B cell (primary cell): ENCODE measurements around the gene SEMA3G. TPM values are rescaled to one million over a fixed set of nuclear protein-coding genes. Genes with fewer than 3 reads are reported as not detected.

Source experiments
- ATAC-seq: fragments of 200-7000 bp; cut with Tn5 transposase; one replicate; pipeline ENCODE4 v1.10.0; 2021; ENCODE audit warnings: low read depth, mild to moderate bottlenecking, moderate number of reproducible peaks, moderate library complexity
- CTCF ChIA-PET: fragments of 350-600 bp; sonication (Branson Sonifier 250); formaldehyde crosslinking; loops from one replicate; lab custom pipeline; 2021; ENCODE audit warnings: antibody characterized with exemption, inconsistent platforms; lab: Charles Lee
- POLR2A ChIA-PET: fragments of 350-600 bp; sonication (Branson Sonifier 250); formaldehyde crosslinking; loops from one replicate; lab custom pipeline; 2021; ENCODE audit warnings: antibody characterized with exemption; lab: Charles Lee
- DNase-seq: peaks from one replicate; pipeline ENCODE4 v3.0.0; 2013
- H2AFZ ChIP-seq: 2 replicates; pipeline ENCODE4 v1.6.1; 2012; ENCODE audit warnings: mild to moderate bottlenecking, low read depth, low read length; ENCODE audit not compliant: insufficient read depth, poor library complexity, severe bottlenecking
- H3K27ac ChIP-seq, 2 donors: 1 replicate in 1 of 2; 2 replicates in 1 of 2; pipeline ENCODE4 v1.5.1; 2012 to 2013; ENCODE audit warnings: low read length in 2 of 2, mild to moderate bottlenecking in 2 of 2, moderate library complexity in 1 of 2
- H3K27me3 ChIP-seq, 4 experiments: fragments of 200-600 bp in 1 of 4; sonication (generic) in 1 of 4; replicated peaks in 1 of 4; 1 replicate in 2 of 4; 2 replicates in 2 of 4; pipeline versions ENCODE4 v1.6.1 to v1.7.0; 2013 to 2016; ENCODE audit warnings: low read length in 3 of 4, mild to moderate bottlenecking in 2 of 4, mixed read lengths in 1 of 4, moderate library complexity in 1 of 4; ENCODE audit not compliant: insufficient read depth in 4 of 4, control insufficient read depth in 3 of 4; ENCODE audit errors: control extremely low read depth in 1 of 4
- H3K36me3 ChIP-seq, 2 experiments: replicated peaks in 1 of 2; 1 replicate in 1 of 2; 2 replicates in 1 of 2; pipeline versions ENCODE4 v1.6.1 to v1.7.1; 2013; ENCODE audit warnings: low read length in 1 of 2; ENCODE audit not compliant: insufficient read depth in 2 of 2, control insufficient read depth in 1 of 2; ENCODE audit errors: control extremely low read depth in 1 of 2, extremely low read depth in 1 of 2
- H3K4me1 ChIP-seq, 2 donors: fragments of 200-600 bp in 1 of 2; sonication (generic) in 1 of 2; 1 replicate in 1 of 2; 2 replicates in 1 of 2; pipeline versions ENCODE4 v1.5.1 to v1.6.1; 2013 to 2017; ENCODE audit warnings: low read length in 2 of 2; ENCODE audit not compliant: control insufficient read depth in 2 of 2, insufficient read depth in 2 of 2
- H3K4me2 ChIP-seq: replicated peaks from 2 replicates; pipeline ENCODE3; 2012; ENCODE audit warnings: mild to moderate bottlenecking, low read depth, low read length; ENCODE audit not compliant: poor library complexity, severe bottlenecking
- H3K4me3 ChIP-seq, 5 experiments: fragments of 200-600 bp in 1 of 5; sonication (generic) in 1 of 5; 1 replicate in 3 of 5; 2 replicates in 2 of 5; pipeline versions ENCODE4 v1.5.1 to v1.7.0; 2011 to 2016; ENCODE audit warnings: low read length in 4 of 5, mild to moderate bottlenecking in 4 of 5, low read depth in 2 of 5, control low read depth in 1 of 5, moderate library complexity in 1 of 5; ENCODE audit not compliant: insufficient read depth in 1 of 5; ENCODE audit errors: control extremely low read depth in 1 of 5, extremely low read depth in 1 of 5
- H3K79me2 ChIP-seq: fragments of 200-600 bp; sonication (generic); one replicate; pipeline ENCODE4 v1.6.0; 2016; ENCODE audit warnings: low read length; ENCODE audit not compliant: control insufficient read depth, insufficient read depth
- H3K9ac ChIP-seq: fragments of 200-600 bp; sonication (generic); 2 replicates; pipeline ENCODE4 v1.6.1; 2017; ENCODE audit warnings: mild to moderate bottlenecking, low read length, moderate library complexity
- H3K9me3 ChIP-seq, 3 donors: one replicate each; pipeline versions ENCODE4 v1.6.1 to v1.7.1; 2013; ENCODE audit warnings: low read length in 2 of 3; ENCODE audit not compliant: control insufficient read depth in 2 of 3, insufficient read depth in 1 of 3; ENCODE audit errors: control extremely low read depth in 1 of 3
- H4K20me1 ChIP-seq: 2 replicates; pipeline ENCODE4 v1.6.0; 2012; ENCODE audit warnings: mild to moderate bottlenecking, low read length; ENCODE audit not compliant: insufficient read depth, control insufficient read depth, poor library complexity, severe bottlenecking
- H3K27ac Mint-ChIP-seq: one replicate; pipeline ENCODE4 v1.8.0; 2021; ENCODE audit warnings: mixed read lengths
- H3K27me3 Mint-ChIP-seq: one replicate; pipeline ENCODE4 v1.8.0; 2021; ENCODE audit warnings: mixed read lengths
- H3K4me1 Mint-ChIP-seq: one replicate; pipeline ENCODE4 v1.8.0; 2021; ENCODE audit warnings: mixed read lengths
- H3K4me3 Mint-ChIP-seq: one replicate; pipeline ENCODE4 v1.8.0; 2021; ENCODE audit warnings: mixed read lengths
- H3K9me3 Mint-ChIP-seq: one replicate; pipeline ENCODE4 v1.8.0; 2022; ENCODE audit warnings: mixed read lengths; ENCODE audit not compliant: insufficient read depth
- EZH2 ChIP-seq: IDR thresholded peaks from 2 replicates; pipeline ENCODE4 v1.6.1; 2012; ENCODE audit warnings: borderline replicate concordance, low read depth, mild to moderate bottlenecking, moderate library complexity, low read length; ENCODE audit not compliant: insufficient read depth, poor library complexity, severe bottlenecking
- WGBS: methylation state at CpG from one replicate; pipeline ENCODE4 v1.1.5; 2013; ENCODE audit warnings: missing lambda C conversion rate; ENCODE audit not compliant: insufficient coverage; 5-methylcytosine and 5-hydroxymethylcytosine counted together
- intact Hi-C: fragments of 100-400 bp; cut with micrococcal nuclease; formaldehyde crosslinking; loops from one replicate; pipeline ENCODE4 v1.10.0; 2022
- polyA plus RNA-seq: library from polyadenylated mRNA; depleted of rRNA; stranded (reverse); fragments of >200 nt; gene quantifications from 2 replicates; pipeline ENCODE4 v1.2.3, GENCODE V29; 2012
- total RNA-seq, 2 donors: library from RNA; stranded (reverse); fragments of 120-200 nt in 1 of 2; gene quantifications; 1 replicate in 1 of 2; 2 replicates in 1 of 2; pipeline versions ENCODE4 v1.2.3 to v1.2.4, GENCODE V29; 2013 to 2022
- TF ChIP-seq, protein P1 (sequence below): fragments of 200-600 bp; IDR thresholded peaks from one replicate; pipeline ENCODE4 v1.8.0; 2022; ENCODE audit warnings: antibody characterized with exemption, mild to moderate bottlenecking

SEMA3G gene
- total and polyA plus RNA-seq, 2 donors (not counting 1 experiment from before 2014, with no cell fraction given): 0.10 to 0.42 TPM

DNA sequence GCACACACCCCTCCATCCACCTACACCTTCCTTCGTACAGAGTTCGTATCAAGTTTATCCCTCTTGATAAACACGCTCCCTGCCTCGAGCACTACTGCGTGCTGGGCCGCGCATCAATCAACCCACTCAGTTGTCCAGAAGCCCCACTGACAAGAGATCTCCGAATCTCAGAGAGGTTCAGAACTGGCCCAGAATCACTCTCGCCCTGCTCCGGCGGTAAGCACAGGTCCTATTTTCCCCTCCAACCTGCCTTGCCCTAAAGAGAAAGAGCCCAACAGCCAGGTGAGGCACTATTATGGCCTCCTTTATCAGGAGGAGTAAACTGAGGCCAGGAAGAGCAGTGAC is 10.0 kb upstream of the SEMA3G start:
- H2AFZ ChIP-seq: peak overlapping the region; percentile 89
- intact Hi-C loops: loop anchor here (1.0 to 5.0 kb wide), 4 partner anchors 10 to 232 kb away; partner anchors contain the start of genes GNL3, PBRM1, SEMA3G and TLR9
- POLR2A ChIA-PET: no interaction called here

More for the DNA sequence above, 10.0 kb upstream of the SEMA3G start:
- Mint-ChIP-seq H3K9me3 (no peaks in the 10 kb centered on the region), H3K4me3 (peak overlapping the region; percentile 88), H3K27me3 (no peaks in the 10 kb centered on the region), H3K27ac (peak overlapping the region; percentile 94), H3K4me1 (peaks cover 38% of the 10 kb centered on the region)
- H3K9ac ChIP-seq: peak overlapping the region; percentile 73
- peaks cover 41% of the 10 kb centered on the region for H3K79me2 ChIP-seq
- 67% methylated on average over 11 of the region's 11 CpGs for WGBS
- H3K27me3 ChIP-seq: no peaks in the 10 kb centered on the region
- ATAC-seq (no peak), DNase-seq (no peak)
- no peak for TF ChIP-seq EZH2
- TF ChIP-seq, protein P1, sequence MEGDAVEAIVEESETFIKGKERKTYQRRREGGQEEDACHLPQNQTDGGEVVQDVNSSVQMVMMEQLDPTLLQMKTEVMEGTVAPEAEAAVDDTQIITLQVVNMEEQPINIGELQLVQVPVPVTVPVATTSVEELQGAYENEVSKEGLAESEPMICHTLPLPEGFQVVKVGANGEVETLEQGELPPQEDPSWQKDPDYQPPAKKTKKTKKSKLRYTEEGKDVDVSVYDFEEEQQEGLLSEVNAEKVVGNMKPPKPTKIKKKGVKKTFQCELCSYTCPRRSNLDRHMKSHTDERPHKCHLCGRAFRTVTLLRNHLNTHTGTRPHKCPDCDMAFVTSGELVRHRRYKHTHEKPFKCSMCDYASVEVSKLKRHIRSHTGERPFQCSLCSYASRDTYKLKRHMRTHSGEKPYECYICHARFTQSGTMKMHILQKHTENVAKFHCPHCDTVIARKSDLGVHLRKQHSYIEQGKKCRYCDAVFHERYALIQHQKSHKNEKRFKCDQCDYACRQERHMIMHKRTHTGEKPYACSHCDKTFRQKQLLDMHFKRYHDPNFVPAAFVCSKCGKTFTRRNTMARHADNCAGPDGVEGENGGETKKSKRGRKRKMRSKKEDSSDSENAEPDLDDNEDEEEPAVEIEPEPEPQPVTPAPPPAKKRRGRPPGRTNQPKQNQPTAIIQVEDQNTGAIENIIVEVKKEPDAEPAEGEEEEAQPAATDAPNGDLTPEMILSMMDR: no peak
- CTCF ChIA-PET: interaction anchor here (0.8 to 5.1 kb wide), 4 partner anchors 8 to 202 kb away, joined by 3 to 23 read pairs (median 4); partner anchors contain the start of gene SEMA3G
- peaks cover 0 to 13% of the 10 kb centered on the region in 2 experiments for H3K36me3 ChIP-seq
- H4K20me1 ChIP-seq: no peaks in the 10 kb centered on the region
- peaks cover 16 to 27% of the 10 kb centered on the region in 2 donors for H3K4me1 ChIP-seq
- H3K27ac ChIP-seq: peak overlapping the region; percentile 88 to 92
- H3K4me3 ChIP-seq: peak overlapping the region; percentile 50 to 81 (median 70)
- no peaks in the 10 kb centered on the region for H3K9me3 ChIP-seq
- H3K4me2 ChIP-seq: peak overlapping the region; percentile 86
